CMK (cell line): Measurements from ENCODE around the gene ZMIZ1.
A peak's percentile ranks its signal among the peaks of the same experiment; 100 is the strongest.

ENCODE experiments used
- DNase-seq: peaks from one replicate; pipeline ENCODE4 v3.0.0-alpha.2; 2010; ENCODE audit warnings: low read depth

The ZMIZ1 gene

DNA sequence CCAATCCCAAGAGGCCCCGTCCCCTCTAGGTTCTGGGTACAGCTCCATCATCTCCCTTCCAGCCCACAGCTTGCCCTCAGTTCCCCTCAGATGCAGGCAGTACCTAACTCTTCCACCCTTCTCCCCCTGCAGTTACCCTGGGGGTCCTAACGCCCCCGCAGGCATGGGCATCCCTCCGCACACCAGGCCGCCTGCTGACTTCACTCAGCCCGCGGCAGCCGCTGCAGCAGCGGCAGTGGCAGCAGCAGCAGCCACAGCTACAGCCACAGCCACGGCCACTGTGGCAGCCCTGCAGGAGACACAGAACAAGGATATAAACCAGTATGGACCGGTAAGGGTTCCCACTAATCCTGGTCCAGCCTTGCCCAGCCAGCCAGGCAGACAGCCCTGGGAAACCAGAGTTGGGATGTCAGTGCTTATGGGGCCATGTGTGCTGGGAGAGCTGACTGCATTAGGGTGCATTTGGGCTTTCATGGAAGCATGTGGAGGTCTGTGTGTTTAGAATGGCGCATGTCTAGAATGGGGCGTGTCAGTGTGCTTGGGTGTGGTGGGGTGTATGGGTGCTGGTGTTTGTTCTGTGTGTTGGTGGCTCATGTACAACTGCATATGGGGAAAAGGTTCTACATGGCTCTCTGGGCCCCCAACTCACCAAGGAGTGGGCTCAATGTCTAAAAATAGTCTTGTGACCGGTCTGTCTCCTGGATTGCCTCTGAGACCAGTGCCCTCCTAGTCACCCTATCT, 223.4 kb downstream of the ZMIZ1 start:
- no peak for DNase-seq

DNA sequence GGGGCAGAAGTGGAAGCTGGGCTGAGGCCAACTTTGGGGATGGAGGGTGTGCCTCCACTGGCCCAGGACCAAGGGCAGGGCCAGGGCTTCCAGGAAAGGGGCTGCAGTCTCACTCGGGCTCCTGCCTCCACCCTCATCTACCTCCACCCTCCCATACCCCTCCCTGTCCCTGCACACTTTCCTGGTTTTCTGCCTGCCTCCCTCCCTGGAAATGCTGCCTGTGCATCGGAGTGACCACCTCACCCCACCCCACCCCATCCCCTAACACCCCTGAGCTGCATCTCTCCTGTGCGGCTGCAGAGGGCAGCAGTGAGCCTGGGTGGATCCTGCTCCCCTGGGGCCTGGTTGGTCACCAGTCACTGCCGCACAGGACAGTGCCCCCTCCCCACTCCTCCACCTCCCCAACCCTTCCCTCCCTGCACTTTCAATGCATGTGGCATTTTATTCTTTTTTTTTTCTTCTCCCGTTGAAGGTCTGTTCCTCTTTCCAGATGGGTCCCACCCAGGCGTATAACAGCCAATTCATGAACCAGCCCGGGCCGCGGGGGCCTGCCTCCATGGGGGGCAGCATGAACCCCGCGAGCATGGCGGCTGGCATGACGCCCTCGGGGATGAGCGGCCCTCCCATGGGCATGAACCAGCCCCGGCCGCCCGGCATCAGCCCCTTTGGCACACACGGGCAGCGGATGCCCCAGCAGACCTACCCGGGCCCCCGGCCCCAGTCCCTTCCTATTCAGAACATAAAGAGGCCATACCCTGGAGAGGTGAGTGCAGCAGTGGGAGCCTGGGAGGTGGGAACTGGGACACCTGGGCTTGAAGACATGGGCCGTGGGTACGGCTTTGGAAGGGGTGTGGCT, 224.4 kb downstream of the ZMIZ1 start:
- DNase-seq, result peak; percentile 49

DNA sequence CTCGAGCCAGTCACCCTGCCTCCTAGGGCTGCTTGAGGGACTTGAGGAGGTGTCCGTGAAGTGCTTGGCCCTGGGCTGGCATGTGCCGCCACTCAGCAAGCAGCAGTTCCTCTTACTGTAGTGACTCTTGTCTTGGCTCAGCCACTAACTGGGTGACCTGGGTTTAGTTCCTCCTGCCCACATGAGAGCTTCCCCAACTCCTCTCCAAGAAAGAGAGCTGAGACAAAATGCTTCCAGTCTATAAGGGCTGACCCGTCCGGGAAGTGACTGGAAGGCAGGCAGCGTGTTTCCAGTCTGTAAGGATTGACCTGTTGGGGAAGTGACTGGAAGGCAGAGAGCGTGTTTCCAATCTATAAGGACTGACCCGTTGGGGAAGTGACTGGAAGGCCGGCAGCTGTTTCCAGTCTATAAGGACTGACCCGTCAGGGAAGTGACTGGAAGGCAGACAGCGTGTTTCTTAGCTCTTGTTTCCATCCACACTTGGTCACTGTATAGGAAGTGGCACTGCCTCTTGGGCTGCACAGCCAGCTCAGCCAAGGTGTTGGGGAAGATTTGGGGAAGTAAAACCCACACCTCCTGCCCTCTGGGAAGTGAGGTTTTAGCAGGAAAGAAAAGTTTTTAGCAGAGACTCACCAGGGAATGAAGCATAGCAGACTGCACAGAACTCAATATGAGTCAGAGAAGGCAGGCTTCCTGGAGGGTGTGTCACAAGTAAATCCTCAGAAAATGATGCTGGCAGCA, 225.2 kb downstream of the ZMIZ1 start:
- DNase-seq, result no peak

DNA sequence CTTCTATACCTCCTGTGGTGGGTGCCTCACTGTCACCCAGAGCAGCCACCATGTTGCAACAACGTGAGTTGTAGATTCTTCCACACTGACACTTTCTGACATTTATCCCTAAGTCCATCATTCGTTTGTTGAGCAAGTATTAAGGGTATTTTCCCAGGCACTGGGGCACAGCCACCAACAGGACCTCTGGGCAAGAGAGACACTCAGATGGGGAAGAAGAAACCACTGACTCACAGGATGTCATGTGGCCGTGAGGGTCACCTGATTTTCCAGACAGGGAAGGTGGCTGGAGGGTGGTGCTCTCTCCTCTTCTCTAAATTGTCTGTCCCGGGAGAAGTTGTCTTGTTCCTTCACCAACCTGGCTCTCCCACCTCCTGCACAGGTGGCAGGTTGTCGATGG, 226.8 kb downstream of the ZMIZ1 start:
- DNase-seq, result no peak

DNA sequence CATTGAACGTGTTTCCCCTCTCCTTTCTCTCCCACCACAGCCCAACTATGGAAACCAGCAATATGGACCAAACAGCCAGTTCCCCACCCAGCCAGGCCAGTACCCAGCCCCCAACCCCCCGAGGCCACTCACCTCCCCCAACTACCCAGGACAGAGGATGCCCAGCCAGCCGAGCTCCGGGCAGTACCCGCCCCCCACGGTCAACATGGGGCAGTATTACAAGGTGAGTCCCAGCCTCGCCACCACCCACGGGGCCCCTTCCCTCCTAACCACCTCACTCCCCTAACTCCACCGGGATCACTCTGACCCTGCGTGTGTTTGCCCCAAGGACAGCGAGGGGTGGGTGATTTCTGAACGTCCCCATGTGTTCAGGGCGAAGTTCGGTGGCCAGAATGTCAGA, 227.7 kb downstream of the ZMIZ1 start:
- DNase-seq, result no peak

DNA sequence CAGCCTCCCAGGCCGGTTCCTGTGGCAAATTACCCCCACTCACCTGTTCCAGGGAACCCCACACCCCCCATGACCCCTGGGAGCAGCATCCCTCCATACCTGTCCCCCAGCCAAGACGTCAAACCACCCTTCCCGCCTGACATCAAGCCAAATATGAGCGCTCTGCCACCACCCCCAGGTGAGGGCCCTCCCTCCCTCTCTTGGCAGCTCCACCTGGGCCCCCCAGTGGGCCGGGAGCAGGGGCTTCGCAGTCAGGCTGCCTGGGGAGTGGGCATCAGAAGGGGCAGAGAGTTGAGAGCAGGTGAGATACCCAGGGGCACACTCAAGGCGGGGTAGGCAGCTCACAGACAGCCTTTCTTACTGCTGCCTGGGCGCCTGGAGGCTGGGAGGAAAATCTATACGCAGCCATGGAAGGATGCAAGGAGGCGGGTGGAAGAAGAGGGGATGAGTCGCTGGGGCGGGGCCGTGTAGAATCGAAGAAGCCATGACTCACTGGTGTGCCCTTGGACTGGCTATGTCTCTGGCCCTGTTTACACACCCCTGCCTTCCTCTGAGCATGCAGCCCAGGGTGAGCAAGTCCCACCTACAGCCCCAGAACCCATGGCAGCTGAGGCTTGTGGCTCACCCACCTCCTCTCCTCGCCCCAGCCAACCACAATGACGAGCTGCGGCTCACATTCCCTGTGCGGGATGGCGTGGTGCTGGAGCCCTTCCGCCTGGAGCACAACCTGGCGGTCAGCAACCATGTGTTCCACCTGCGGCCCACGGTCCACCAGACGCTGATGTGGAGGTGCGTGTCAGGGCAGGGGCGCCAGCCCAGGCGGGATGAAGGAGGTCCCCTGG, 229.9 kb downstream of the ZMIZ1 start:
- DNase-seq, result no peak

DNA sequence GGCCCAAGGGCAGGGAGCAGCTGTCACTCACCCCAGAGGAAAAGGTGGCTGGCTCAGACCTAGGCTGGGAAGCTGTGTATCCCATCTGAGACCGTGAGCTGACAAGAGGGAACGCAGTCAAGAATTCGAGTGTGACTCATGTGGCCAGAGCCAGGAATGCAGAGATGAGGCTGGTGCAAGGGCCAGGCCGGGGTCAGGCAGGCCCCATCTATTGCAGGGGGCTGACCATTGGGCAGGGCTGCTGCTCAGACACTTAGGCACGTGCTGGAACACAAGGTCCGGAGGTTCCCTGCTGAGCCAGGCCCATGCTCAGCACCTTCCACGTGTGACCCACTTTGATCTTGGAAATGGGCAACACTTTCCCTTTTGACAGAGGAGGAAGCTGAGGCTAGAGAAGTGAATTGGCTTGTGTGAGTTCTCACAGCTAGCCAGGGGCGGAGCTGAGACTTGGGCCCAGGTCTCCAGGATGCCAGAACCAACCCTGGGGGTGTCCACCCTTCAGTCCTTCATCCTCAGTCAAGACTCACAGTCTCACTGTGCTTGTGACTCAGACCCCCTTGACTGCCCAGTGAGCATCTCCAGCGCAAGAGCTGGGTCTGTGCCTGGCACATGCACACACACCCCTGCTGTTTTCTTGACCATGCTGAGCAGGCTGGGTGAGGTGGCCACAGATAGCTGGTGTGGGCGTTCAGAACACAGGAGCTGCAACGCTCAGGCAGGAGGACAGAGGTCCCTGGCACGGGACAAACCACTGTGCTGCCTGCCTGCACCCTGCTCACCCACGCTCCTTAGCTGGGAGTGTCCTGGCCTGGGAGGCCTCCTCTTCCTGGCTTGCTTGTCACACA, 230.9 kb downstream of the ZMIZ1 start:
- DNase-seq, result no peak

DNA sequence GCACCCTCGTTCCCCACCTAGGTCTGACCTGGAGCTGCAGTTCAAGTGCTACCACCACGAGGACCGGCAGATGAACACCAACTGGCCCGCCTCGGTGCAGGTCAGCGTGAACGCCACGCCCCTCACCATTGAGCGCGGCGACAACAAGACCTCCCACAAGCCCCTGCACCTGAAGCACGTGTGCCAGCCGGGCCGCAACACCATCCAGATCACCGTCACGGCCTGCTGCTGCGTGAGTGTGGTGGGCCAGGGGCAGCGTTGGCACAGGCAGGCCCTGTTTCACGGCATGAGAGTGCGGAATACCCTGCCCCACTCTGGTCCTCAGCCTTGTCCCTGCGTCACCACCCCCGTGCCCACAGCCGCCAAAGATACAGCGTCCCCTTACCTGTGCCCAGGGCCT, 231.9 kb downstream of the ZMIZ1 start:
- DNase-seq, result no peak

DNA sequence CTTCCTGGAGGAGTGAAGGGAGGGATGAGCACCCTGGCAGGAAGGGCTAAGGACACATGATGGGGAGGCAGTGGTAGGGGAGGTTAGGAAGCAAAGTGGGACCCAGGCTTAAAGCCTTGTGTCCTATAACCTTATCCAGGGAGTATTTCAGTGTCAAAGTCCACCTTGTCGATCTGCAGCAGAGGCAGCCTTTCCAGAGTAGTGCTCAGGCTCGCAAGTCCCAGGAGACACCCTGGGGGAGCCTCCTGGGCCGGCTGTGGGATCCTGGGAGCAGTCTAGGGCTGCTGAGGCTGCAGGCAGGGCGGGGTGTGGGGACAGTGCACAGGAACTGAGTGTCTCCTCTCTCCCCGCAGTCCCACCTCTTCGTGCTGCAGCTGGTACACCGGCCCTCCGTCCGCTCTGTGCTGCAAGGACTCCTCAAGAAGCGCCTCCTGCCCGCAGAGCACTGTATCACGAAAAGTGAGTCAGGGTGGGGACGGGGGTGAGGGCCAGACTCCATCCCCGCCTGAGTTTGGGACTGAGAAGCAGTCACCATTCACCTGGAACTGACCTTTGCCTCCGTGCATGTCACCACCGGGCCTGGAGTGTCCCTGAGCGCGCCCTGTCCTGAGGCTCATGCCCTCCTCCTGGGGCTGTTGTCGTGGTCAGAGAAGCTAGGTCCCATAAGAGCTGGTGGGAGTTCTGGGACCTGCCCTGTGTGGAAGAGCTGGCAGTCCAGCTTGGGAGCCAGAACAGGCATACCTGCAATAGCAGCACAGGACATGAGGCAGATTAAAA, 233.2 kb downstream of the ZMIZ1 start:
- DNase-seq, result no peak

DNA sequence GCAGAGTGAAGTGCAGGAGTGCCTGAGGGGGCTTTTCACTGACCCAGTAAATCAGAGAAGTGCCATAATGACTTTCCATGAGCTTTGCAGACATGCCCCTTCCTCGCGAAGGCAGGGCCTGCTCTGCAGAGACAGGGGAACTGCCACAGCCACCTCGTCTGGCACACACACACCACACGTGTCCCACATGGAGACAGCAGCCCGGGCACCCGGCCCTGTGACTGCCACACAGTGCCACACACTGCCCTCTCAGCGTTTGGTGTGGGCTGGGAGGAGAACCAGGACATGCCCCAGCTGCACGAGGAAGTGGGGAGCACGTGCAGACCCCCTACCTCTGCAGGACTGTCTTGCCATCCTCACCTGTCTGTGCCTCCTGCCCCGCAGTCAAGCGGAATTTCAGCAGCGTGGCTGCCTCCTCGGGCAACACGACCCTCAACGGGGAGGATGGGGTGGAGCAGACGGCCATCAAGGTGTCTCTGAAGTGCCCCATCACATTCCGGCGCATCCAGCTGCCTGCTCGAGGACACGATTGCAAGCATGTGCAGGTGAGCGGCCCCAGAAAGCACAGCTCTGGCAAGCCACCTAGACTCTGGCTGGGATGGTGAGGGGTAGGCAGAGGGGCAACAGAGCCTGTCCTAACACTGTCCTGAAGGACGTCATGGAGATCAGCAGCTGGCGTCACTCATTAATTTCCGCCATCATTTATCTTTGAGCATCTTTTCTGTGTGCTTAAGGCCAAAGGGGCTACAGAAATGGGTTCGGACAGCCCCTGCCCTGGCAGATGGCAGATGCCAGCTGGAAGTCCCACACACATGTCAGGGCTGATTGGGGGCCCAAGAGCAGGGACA, 235.1 kb downstream of the ZMIZ1 start:
- no peak for DNase-seq

DNA sequence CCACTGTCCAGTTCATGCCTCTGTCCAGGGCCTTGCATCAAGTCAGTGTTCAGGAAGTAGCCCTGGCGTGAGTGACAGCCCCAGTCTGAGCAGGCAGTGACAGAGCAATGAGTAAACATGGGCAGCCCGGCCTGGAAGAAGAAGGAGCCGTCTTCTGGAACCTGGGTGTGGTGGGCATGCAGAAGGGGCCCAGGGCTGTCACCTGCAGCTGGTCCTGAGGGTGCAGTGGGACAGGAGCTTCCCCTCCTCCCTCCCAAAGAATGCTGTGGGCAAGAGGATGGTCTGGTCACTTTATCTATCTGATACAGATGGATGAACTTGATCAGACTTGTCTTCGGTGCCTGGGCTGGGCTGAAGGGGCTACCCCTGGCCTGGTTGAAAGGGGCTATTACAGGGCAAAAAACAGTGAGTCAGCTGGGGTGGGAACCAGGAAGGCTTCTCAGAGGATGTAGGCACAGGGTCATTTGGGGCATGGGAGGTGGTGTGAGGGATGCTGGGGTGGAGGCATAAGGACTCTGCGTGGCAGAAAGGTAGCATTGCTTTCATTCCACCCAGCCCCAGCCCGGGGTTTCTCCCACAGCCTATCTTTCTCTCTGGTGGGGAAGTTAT, 235.8 kb downstream of the ZMIZ1 start:
- no peak for DNase-seq

DNA sequence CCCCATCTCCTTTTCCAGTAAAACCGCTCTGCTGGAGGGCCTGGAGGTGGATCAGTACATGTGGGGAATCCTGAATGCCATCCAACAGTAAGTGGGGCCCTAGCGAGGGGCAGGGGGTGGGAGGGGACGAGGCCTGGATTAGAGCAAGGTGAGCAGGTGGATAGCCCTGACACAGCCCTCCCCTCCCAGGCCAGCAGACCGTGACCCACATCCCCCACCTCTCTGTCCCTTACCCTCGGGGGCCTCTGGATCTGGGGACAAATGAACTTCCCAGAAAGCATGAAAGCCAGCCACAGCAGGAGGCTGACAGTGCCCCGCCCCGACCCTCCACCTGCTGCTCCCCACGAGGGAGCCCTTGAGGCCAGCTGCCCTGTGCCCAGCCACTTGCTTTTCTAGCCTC, 236.7 kb downstream of the ZMIZ1 start:
- DNase-seq, result no peak

DNA sequence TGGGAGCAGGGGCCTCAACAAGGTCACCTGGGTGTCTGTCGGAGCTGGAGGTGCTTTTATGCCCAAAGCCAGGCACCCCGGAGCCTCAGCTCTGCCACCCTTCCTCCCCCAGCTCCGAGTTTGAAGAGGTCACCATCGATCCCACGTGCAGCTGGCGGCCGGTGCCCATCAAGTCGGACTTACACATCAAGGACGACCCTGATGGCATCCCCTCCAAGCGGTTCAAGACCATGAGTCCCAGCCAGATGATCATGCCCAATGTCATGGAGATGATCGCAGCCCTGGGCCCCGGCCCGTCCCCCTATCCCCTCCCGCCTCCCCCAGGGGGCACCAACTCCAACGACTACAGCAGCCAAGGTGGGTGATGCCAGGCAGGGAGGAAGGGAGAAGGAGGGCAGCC, 237.2 kb downstream of the ZMIZ1 start:
- DNase-seq, result no peak

DNA sequence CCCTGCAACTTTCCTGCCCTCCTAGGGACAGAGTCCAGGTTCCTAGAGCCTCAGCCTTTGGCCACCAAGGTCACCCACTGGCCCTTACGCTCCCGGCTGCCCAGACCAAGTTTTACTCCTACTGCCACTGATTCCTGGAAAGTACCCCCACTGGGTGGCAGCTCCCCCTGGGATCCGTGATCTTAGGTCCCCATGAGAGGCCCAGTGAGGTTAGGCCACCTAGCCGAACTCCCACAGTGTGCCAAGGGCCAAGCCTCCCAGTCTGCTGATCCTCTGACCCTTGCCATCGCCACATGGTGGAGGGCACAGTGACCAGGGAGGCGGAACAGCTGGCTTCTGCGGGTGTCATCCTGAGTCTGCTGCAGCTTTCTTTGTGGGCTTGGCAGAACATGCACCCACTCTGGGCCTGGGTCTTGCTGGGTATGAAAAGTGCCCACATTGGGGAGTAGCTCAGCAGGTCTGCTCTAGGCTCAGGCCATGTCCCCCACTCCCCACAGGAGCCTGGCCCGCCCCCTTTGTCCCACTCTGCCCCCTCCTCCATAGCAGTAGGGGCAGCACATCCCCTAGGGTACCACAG, 238.0 kb downstream of the ZMIZ1 start:
- DNase-seq, result no peak

DNA sequence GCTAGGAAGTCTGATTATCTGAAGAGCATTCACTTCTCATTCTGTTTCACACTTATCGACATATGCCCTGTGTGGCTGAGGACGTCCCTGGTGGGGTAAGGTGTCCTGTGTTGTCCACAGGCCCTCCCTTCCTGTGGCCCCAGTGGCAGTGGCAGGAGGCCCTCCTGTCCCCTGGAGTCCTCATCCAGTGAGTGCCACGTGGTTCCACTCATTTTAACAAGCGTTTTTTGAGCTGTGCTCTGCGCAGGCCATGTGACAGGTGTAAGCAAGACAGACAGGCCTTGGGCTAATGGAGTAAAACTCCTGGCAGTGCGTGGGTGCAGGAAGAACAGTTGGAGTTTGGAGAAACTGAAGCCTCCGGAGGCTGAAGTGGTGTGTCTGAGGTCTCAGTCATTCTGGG, 239.2 kb downstream of the ZMIZ1 start:
- DNase-seq, result no peak

DNA sequence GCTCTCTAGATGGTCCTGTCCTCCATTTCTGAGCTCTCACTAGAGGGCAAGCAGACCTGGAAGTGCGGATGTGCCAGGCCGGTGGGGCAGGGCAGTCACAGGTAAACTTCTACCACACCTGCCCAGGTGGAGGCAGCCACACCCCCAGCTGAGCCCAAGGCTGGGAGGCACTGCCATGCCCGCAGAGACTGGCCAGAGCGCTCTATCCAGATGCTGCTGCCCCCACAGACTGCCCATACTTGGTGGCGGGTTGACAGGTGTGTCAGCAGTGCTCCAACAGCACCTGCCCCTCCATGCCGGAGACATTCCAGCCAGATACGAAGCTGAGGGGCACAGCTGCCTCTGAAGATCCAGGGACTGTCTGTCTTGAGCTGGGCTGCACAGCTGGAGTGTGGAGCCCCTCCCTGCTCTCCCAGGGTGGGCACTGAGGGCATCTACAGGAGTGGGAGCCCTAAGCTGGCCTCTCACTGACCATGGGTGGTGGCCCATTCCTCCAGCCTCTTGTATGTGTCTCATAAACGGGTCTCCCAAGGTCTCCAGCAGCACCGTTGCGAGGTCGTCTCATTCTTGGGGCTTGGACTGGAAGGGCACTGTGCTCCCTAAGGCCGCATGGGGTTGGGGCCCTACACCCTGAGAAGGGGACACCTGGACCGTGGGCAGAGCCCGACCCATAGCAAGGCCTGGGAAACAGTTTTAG, 240.4 kb downstream of the ZMIZ1 start:
- no peak for DNase-seq

DNA sequence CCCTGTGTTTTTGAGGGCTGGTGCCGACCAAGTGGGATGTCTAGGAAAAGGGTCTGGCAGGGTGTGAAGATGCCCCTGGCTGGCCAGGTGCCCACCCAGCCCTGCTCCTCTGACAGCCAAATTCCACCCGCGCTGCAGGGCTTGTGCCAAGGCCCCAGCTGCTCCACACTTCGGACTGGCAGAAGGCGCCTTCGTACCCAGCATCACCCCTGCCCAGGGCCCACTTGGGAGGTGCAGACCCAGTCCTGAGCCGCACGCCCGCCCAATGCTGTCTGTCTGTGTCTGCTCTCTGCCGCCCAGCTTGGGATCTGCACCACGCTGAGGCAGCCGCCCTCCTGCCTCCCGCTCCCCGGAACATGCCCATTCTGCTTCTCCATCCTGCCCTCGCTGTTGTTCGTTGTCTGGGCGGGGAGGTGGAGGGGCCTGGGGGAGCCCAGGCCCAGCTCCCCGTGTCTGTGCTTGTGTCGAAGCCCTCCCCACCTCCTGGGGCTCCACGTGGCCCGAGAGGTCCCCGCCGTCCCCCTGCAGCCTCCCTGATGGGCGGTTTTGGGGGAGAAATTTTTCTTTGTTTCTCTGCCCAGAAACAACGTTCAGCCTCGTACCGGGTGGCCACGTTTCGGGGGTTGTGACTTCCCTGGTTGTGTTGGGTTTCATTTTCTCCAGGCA, 241.6 kb downstream of the ZMIZ1 start:
- no peak for DNase-seq
